GM18517 (cell line): ENCODE measurements around the gene EYS.
"Not testable (repeated sequence)": the region's sequence is repeated elsewhere in the genome, so short reads cannot be mapped to it uniquely, and the experiment has no call there.

Experiments
- ATAC-seq: cut with Tn5 transposase; IDR thresholded peaks from one replicate; pipeline ENCODE4 v1.9.1; 2021; ENCODE audit warnings: mild to moderate bottlenecking, moderate library complexity; ENCODE audit not compliant: unreplicated experiment

Gene EYS

GRCh38 chr6:63792736-63793464, 1914.1 kb downstream of the EYS start:
- no peak for ATAC-seq

- peak; percentile 50 for ATAC-seq
Observed at GRCh38 chr6:63790334-63790733, 1916.7 kb downstream of the EYS start.

- ATAC-seq, result no peak
Observed at GRCh38 chr6:63789699-63790098, 1917.3 kb downstream of the EYS start.

- no peak for ATAC-seq
Observed at GRCh38 chr6:63788569-63788968, 1918.5 kb downstream of the EYS start.

GRCh38 chr6:63787021-63787420, 1920.0 kb downstream of the EYS start:
- ATAC-seq, result no peak

- no peak for ATAC-seq
Observed at GRCh38 chr6:63785006-63785405, 1922.0 kb downstream of the EYS start.

GRCh38 chr6:63783096-63783495, 1923.9 kb downstream of the EYS start:
- ATAC-seq, result no peak

GRCh38 chr6:63774961-63775360, 1932.1 kb downstream of the EYS start:
- no peak for ATAC-seq

GRCh38 chr6:63773200-63773599, 1933.8 kb downstream of the EYS start:
- no peak for ATAC-seq

- ATAC-seq, result no peak
Observed at GRCh38 chr6:63765828-63766227, 1941.2 kb downstream of the EYS start.

GRCh38 chr6:63764318-63764916, 1942.6 kb downstream of the EYS start:
- no peak for ATAC-seq

GRCh38 chr6:63760199-63760598, 1946.8 kb downstream of the EYS start:
- ATAC-seq, result no peak

- no peak for ATAC-seq
Observed at GRCh38 chr6:63759605-63760105, 1947.4 kb downstream of the EYS start.

- ATAC-seq, result no peak
Observed at GRCh38 chr6:63757826-63758225, 1949.2 kb downstream of the EYS start.

GRCh38 chr6:63757275-63757674, 1949.8 kb downstream of the EYS start:
- not testable (repeated sequence) for ATAC-seq

GRCh38 chr6:63750400-63750799, 1956.6 kb downstream of the EYS start:
- no peak for ATAC-seq

- no peak for ATAC-seq
Observed at GRCh38 chr6:63745784-63746183, 1961.2 kb downstream of the EYS start.

GRCh38 chr6:63744810-63745209, 1962.2 kb downstream of the EYS start:
- ATAC-seq, result no peak

- ATAC-seq, result no peak
Observed at GRCh38 chr6:63743691-63744090, 1963.3 kb downstream of the EYS start.

GRCh38 chr6:63742060-63742459, 1965.0 kb downstream of the EYS start:
- no peak for ATAC-seq

GRCh38 chr6:63740709-63741108, 1966.3 kb downstream of the EYS start:
- no peak for ATAC-seq

GRCh38 chr6:63739094-63739687, 1967.8 kb downstream of the EYS start:
- no peak for ATAC-seq
